Islet of Langerhans (tissue), 1 donor: ENCODE data around the gene NPHS1.
"Not testable (repeated sequence)": the region's sequence is repeated elsewhere in the genome, so short reads cannot be mapped to it uniquely, and the experiment has no call there.

Source experiments
- FAIRE-seq: peaks from one replicate; lab custom pipeline; 2011; peaks lifted over from hg19 to GRCh38; lab: Jason Lieb, UNC

The NPHS1 gene

GRCh38 chr19:35813043-35813890, 39.0 kb downstream of the NPHS1 start:
- no peak for FAIRE-seq

- FAIRE-seq: no peak
Measured at GRCh38 chr19:35812220-35813042, 39.9 kb downstream of the NPHS1 start, which contains the start of gene PRODH2. Gene PRODH2 (minus strand): TSS chr19:35812845. CDS start chr19:35812805, 40 bp downstream.

DNA sequence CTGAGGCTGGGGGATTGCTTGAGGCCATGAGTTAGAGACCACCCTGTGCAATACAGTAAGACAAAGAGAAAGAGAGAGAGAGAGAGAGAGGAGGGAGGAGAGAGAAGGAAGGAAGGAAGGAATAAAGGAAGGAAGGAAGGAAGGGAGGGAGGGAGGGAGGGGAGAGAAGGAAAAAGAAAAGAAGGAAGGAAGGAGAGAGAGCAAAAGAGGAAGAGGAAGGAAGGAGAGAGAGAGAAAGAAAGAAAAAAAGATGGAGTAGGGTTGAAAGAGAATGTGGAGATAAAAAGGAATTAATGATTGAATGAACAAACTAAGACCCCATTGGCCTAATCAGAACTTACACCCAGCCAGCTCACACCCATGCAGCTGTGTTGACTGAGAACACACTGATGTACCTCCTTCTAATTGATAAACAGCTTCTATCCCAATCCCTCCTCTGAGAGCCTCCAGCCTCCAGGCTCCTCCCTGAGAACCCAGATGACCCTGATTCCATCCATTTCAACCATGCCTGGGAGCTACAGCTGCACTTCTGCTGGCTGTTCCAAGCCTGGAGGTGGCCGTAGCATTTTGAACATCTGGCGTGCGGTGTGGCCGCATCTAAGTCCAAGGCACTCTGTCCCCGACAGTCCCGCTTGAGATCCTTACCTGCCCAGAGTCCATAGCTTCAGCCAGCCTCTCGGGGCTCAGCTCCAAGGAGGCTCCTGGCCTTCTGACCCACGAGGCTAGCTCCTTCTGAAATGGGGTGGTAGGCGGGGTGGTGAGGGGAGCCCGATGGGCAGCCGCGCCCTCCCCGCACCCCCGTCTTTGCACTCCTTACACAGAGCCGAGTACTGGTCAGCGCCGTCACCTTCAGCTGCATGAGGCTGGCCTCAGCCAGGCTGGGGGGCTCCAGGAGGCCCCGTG, 40.7 kb downstream of the NPHS1 start:
- FAIRE-seq: no peak

DNA sequence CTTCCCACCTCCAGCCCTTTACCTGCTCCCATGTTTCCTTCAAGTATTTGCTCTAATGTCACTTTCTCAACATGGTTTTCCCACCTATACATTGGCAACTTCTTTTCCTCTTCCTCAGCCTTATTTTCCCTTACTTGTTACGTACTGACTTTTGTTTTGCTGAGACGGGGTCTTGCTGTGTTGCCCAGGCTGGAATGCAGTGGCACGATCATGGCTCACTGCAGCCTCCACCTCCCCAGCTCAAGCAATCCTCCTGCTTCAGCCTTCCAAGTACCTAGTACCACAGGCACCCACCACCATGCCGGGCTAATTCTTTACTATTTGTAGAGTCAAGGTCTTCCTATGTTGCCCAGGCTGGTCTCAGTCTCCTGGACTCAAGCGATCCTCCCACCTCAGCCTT, 44.7 kb downstream of the NPHS1 start:
- no peak for FAIRE-seq

GRCh38 chr19:35806597-35806996, 45.7 kb downstream of the NPHS1 start:
- no peak for FAIRE-seq

GRCh38 chr19:35805526-35806102, 46.7 kb downstream of the NPHS1 start:
- FAIRE-seq: no peak

- no peak for FAIRE-seq
Measured at GRCh38 chr19:35801828-35802227, 50.5 kb downstream of the NPHS1 start.

DNA sequence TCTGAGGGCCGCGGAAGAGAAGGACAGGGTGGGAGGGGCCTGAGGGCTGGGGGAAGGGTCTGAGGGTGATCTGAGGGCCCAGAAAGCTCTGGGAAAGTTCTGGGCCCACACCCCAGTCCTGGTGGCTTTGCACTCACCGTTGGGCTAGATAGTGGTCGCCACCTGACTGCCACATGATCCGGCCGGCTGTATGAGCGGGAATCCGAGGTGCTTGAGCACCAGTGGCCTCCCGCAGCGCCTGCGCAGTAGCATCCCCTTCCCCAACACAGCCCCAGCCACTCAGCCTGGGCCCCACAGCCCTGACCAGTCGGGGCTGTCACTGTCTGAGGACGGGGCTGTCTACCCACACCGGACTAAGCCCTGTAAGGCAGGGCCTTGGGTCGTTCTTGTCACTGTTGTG, 54.6 kb downstream of the NPHS1 start:
- no peak for FAIRE-seq

GRCh38 chr19:35796645-35797542, 55.4 kb downstream of the NPHS1 start:
- no peak for FAIRE-seq

DNA sequence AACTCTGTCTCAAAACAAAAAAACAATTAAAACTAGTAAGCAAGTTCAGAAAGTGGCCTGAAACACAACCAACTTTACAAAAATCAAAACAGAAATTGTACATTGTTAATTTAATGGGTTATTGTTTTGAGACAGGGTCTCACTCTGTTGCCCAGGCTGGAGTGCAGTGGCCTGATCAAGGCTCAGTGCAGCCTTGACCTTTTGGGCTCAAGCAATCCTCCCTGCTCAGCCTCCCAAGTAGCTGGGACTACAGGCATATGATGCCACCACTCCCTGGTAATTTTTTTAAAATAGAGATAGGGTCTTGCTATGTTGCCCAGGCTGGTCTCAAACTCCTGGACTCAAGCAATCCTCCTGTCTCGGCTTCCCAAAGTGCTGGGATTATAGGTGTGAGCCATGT, 56.7 kb downstream of the NPHS1 start:
- not testable (repeated sequence) for FAIRE-seq

DNA sequence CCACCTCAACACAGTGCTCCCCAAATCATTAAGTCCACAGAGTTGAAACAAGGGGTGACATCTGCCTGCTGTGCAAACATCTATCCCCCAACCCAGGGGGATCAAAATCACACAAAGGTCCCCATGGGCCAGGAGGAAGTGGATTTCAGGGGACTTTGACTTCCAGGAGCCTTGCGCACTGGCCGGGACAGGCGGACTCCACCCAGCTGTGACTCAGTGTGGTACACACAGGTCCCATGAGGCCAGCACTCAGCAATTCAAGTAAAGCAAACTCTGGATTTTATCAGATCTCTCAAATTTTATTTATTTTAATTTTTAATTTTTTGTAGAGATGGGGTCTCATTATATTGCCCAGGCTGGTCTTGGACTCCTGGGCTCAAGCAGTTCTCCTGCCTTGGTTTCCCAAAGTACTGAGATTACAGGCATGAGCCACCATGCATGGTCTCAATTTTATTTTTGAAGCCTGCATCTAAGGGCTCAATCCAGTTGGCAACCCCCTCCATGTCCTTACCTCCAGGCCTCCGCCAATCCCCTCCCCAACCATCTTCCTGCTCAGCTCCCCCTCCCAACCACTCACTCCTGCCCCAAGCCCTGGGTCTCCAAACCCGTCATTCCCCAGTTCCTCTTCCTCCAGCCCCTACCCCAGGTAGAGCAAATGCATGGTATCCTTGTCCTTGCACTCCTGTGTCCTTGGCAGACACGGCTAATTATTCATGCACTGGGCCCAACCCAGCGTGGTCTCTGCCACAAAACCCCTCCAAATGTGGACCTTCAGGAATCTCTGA, 58.7 kb downstream of the NPHS1 start:
- FAIRE-seq: no peak

DNA sequence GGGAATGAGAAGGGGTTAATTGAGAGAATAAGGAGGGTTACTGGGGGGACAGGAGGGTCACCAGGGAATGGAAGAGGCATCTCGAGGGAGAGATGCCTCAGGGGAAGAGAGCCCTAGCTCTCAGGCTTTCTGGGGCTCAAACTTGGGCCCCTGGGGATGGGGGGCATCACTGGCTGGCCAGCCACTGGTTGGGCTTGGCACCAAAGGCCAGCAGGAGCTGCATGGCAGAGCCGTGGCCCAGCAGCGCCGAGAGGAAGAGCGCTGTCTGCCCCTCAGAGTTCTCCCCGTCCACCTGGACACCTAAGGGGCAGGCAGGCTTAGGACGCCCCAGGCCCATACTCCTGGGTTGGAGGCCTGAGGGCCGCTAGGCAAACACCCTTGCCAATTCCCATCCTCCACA, 59.4 kb downstream of the NPHS1 start:
- FAIRE-seq: no peak

DNA sequence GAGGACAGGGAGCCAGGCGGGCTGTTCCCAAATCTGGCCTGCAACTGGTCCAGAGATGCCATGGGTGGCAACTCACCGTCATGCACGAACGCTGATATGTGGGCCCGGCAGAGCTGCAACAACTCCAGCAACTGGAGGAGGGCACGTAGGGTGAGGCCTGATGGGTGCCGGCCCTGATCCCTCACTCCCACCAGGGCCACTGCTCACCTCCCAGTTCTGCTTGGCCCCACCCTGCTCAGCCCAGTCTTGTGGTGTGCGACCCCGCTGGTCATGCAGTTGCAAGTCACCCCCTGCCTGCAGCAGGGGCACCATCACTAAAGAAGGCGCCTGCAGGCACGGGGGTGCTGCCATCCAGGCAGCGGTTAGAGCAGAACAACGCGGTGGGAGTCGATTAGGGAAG, 60.0 kb downstream of the NPHS1 start:
- no peak for FAIRE-seq

- FAIRE-seq: no peak
Measured at GRCh38 chr19:35791814-35792279, 60.5 kb downstream of the NPHS1 start.

- no peak for FAIRE-seq
Measured at GRCh38 chr19:35790981-35791813, 61.1 kb downstream of the NPHS1 start.

GRCh38 chr19:35789978-35790944, 62.0 kb downstream of the NPHS1 start:
- FAIRE-seq: no peak

DNA sequence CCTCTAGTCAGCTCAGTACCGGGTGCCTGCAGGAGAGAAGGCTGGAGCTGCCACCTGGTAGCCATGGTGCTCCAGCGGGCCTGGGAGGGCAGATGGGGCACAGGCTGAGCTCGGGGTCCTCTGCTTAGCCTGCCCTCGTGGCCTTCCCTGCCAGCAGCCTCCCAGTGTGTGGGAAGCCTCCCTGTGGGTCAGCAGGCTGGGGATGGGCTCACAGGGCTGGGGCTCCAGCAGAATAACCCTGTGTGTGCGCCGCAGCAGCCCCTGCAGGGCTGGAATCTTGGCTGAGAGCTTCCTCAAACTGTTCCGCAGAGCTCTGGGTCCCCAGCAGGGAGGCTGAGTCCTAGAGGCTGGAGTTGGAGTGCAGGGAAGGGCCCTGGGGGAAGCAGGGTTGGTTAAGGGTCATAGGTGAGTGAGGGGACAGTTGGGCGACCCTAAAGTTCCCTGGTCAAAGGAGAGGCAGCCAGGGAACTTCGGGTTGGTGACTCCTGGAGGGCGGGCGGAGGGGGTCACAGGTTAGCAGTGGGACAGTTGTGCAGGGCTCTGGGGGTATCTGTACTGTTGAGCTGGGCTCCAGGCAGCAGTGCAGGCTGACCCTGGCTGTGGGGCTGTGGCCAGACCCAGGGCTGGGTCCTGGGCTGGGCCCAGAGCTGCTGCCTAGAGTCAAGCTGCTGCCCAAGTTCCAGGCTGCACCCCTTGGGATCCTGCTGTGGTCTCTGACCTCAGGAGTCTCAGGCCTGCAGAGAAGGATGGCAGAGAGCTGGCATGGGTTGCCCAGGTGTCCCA, 62.9 kb downstream of the NPHS1 start:
- FAIRE-seq: no peak
